ENCODE results near the gene ZGRF1.
"Not testable (repeated sequence)": the region's sequence is repeated elsewhere in the genome, so short reads cannot be mapped to it uniquely, and the experiment has no call there.

The ZGRF1 gene

DNA sequence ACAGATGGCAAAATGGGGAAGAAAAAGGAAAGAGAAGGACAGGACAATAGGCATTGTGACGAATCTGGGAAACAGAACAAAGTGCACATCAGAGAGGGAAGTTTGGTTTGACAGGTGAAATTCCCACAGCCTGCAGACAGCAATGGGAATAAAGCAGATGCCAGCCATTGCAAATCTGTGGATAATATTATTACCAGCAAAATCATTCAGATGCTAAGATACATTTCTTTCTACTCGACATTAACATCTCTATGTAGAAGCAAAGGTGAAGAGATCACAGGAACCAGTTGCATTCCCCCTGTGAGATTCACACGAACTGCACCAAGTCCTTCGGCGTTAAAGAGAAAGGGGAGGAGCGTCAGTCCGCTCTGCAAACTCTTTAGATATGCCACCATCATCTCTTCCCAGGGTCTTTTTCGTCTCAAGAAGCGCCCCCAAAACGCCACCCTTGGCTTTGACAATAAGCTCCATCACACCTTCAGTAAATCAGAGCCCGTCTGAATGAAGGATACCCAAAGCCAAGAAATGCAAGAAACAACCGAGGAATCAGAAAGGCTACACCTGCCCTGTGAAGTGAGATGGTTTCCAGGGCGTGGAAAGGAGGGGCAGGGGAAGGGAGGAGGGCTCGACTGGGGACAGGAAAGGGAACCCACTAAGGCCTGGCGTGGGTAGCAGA lies 122.6 kb downstream of the ZGRF1 start:
- no peak for DNase-seq

DNA sequence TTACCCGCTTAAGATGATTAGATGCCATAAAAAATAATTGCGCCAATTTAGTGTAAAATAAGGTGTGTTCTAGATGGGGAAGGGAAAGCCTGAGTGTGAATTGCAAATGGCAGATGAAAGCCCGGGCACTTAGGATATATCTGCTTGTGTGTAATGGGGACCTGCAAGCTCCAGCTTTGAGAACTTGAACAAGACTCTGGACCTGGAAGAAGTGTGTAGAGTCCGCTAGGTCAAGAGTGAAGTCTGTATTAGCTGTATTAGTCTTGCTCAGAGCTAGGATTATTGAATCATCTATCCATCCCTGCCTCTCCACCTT lies 124.9 kb downstream of the ZGRF1 start:
- DNase-seq: no peak

- no peak for DNase-seq
Observed at GRCh38 chr4:112511093-112511802, 125.5 kb downstream of the ZGRF1 start.

DNA sequence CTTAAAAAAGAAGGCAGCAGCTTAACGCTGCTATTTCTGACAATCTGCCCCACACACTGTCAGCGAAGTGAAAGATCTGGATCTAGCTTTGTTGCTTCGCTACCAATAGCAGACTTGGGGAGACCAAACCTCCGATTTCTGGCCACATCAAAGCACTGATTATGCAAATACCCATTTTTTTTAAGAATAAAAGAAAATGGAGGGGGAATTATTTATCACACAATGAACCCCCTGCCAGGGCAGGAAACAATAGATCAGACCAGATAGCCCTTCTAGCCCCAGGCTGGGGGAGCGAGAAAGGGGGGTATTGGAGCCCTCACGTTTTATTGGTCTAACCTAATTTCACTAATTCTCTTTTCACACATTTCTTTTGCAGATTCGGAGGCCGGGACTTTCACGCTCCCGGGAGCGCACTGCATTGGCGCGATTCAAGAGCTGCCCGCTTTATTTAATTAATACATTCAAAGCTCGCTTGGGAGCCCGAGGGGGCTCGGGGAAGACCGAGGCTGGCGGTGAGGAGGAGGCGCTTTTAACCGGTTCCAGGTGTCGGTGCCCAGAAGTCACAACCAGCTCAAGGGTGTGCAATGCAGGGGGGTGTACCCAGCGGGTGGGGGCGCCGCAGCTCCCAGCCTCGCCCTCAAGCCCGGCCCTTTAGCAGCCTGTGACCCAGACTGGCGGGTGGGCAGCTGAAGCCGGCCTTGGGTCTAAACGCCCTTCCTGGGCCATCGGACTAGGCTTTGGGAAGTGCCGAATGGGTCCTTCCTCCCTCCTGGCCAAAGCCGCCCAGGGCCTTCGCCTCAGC lies 126.2 kb downstream of the ZGRF1 start:
- no peak for DNase-seq

DNA sequence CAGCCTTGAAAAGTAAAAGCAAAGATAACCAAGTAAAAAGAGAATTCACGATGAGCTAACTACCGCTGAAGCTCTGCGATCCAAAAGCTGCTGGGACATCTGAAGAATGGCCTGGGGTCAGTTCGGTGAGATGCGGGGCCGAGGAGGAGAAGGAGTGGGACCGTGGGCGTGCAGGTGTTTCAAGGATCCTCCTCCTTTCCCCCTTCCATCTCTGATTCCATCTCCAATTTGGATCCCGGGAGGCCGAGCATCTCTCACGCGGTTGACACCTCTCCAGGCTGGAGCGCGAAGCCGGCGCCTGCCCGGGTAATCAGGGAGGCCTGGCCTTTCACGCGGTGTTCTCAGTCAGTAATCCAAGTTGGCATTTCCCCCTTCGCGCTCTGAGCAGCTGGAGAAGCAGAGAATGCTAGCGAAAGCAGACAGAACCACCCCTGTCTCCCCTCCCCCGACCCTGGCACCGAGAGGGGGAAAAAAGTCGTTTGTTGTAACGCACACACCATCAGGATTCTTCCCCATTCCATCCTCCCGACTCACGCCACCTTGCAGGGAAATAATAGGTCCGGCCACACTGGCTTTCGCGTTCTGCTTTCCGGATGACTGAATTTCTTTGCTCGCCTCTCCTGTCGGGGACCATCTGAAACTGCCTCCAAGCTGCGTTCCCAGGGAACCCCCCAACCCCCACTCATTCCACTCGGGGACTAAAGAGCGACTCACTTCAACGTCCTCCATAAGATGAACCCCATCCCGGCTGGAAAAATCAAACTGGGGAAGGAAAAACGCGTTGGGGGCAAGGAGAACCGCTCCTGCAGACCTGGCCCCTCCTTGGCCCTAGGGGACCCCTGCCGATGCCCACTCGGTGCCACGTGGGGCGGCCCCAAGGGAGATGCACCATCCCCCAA lies 127.2 kb downstream of the ZGRF1 start:
- DNase-seq: no peak

- DNase-seq: no peak
Observed at GRCh38 chr4:112508356-112508755, 128.4 kb downstream of the ZGRF1 start.

GRCh38 chr4:112504807-112505206 lies 131.9 kb downstream of the ZGRF1 start:
- DNase-seq: no peak

- DNase-seq: no peak
Observed at GRCh38 chr4:112502871-112503270, 133.8 kb downstream of the ZGRF1 start.

DNA sequence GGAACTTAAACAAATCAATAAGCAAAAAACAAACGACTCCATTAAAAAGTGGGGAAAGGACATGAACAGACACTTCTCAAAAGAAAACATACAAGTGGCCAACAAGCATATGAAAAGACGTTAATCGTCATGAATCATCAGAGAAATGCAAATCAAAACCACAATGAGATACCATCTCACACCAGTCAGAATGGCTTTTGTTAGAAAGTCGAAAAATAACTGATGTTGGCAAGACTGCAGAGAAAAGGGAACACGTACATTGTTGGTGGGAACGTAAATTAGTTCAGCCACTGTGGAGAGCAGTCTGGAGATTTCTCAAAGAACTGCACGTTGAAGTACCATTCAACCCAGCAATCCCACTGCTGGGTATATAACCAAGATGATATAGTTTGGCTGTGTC lies 144.4 kb downstream of the ZGRF1 start:
- no peak for DNase-seq

DNA sequence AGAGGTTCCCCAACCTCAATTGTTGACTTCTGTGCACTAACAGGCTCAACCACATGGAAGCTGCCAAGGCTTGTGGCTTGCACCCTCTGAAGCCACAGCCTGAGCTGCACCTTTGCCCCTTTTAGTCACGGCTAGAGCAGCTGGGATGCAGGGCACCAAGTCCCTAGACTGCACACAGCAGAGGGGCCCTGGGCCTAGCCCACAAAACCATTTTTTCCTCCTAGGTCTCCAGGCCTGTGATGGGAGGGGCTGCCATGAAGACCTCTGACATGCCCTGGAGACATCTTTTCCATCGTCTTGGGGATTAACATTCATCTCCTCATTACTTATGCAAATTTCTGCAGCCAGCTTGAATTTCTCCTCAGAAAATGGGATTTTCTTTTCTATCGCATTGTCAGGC lies 145.9 kb downstream of the ZGRF1 start:
- DNase-seq: not testable (repeated sequence)

All from effector CD8-positive, alpha-beta T cell (primary cell).